Stimulated activated naive CD4-positive, alpha-beta T cell (primary cell): ENCODE results near the gene TMEM94.
"Not testable (repeated sequence)": the region's sequence is repeated elsewhere in the genome, so short reads cannot be mapped to it uniquely, and the experiment has no call there.

Source experiments
- DNase-seq, 6 experiments: peaks; one replicate each; lab custom pipeline; 2025; lab: John Stamatoyannopoulos, UW

TMEM94 gene

DNA sequence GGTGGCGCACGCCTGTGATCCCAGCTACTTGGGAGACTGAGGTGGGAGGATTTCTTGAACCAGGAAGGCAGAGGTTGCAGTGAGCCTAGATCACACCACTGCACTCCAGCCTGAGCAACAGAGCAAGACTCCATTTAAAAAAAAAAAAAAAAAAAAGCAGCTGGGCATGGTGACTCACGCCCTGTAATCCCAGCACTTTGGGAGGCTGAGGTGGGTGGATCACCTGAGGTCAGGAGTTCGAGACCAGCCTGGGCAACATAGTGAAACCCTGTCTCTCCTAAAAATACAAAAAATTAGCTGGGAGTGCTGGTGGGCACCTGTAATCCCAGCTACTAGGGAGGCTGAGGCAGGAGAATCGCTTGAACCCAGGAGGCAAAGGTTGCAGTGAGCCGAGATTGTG, 10.5 kb upstream of the TMEM94 start:
- DNase-seq, result not testable (repeated sequence)

DNA sequence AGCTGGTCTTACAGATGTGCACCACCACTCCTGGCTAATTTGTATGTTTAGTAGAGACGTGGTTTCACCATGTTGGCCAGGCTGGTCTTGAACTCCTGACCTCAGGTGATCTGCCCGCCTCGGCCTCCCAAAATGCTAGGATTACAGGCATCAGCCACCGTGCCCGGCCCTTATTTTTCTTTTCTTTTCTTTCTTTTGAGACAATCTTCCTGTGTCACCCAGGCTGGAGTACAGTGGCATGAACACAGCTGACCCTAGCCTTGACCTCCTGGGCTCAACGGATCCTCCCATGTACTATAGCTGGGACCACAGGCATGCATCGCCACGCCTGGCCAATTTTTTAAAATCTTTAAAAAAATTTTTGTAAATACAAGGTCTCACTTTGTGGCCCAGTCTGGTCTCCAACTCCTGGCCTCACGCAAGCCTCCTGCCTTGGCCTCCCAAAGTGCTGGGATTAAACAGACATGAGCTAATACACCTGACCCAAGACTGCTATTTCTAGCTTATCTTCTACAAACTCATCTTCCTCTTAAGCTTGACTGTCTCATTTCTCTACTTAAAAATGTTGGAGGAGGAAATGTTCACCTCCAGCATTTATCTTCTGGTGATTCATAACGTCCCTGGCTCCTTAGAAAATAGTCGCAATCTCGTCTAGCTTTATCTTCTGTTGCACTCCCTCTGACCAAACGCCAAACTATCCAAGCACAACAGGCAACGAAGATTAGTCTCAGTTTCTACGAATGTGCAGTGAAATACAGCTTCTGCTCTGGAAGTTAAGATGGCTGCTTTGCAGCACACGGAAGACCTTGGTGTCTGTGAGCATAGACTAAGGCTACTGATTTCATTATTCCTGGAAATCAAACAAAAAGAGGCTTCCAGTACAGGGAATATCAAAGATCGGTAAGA, 8.2 kb upstream of the TMEM94 start:
- no peak for DNase-seq

DNA sequence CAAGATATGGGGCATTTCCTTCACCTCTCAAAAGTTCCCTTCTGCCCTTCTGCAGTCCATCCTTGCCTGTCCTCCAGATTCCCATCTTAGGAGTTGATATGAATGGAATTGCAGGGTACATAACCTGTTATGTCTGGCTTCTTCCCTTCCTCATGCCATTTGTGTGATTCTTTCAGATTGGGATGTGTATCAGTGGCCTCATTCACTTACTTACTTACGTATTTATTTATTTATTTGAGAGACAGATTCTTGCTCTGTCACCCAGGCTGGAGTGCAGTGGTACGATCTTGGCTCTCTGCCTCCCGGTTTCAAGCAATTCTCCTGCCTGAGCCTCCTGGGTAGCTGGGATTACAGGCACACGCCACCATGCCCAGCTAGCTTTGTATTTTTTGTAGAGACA, 6.2 kb upstream of the TMEM94 start:
- no peak for DNase-seq

GRCh38 chr17:75454193-75454592, 2.2 kb upstream of the TMEM94 start:
- no peak for DNase-seq

GRCh38 chr17:75454672-75455071, 1.8 kb upstream of the TMEM94 start:
- DNase-seq, result not testable (repeated sequence)

GRCh38 chr17:75456039-75456416, 407 bp upstream of the TMEM94 start:
- no peak for DNase-seq

DNA sequence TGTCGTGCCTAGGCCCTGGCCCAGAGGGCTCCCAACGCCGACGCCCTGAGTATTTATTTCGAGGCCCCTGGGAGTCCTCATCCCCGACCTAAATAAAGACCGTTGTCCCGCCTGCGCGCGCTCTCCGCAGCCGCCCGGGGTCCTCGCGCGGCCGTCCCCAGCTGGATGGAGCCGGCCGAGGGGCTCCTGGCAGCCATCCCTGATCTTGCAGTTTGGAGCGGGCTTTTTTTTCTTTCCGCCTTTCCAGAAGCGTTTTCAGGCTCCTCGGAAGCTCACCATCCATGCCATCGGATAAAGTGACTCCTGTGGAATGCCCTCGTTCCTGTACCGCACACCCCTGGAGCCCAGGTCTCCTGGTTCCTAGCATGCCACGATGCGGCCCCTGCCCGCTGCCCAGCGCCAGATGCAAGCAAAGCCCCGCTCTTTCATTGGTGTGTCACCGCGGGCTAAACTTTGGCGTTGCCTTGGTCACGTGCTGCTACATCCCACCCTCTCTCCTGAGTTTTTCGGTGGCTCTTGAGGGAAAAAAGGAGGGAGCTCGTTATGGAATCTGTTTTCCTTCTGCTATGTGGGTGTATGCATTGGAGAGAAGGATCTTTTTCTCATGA, 716 bp downstream of the TMEM94 start:
- DNase-seq, result no peak

GRCh38 chr17:75459246-75459589, 2.8 kb downstream of the TMEM94 start:
- no peak for DNase-seq

GRCh38 chr17:75459590-75460267, 3.3 kb downstream of the TMEM94 start:
- no peak for DNase-seq

DNA sequence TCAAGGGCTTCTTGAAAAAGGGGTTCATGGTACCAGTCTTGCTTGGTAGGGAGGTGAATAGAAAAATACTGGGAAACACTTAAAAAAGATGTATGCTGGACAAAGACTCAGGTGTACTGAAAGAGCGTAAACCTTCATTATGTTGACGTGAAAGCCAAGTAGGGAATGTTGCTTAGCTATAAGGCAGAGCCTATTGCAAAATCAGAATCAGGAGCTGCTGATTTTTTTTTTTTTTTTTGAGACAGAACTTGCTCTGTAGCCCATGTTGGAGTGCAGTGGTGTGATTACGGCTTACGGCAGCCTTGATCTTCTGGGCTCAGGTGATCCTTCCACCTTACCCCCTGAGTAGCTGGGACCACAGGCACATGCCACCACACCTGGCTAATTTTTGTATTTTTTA, 3.9 kb downstream of the TMEM94 start:
- no peak for DNase-seq

GRCh38 chr17:75463603-75464002, 7.2 kb downstream of the TMEM94 start:
- no peak for DNase-seq

GRCh38 chr17:75465039-75465438, 8.6 kb downstream of the TMEM94 start:
- no peak for DNase-seq

GRCh38 chr17:75468291-75468754, 11.9 kb downstream of the TMEM94 start:
- DNase-seq, result no peak

- no peak for DNase-seq
These were observed 12.4 kb downstream of the TMEM94 start for GRCh38 chr17:75468779-75469373.

GRCh38 chr17:75471207-75471606, 14.8 kb downstream of the TMEM94 start:
- no peak for DNase-seq

- no peak for DNase-seq
These were observed 15.7 kb downstream of the TMEM94 start for GRCh38 chr17:75472119-75472518.

DNA sequence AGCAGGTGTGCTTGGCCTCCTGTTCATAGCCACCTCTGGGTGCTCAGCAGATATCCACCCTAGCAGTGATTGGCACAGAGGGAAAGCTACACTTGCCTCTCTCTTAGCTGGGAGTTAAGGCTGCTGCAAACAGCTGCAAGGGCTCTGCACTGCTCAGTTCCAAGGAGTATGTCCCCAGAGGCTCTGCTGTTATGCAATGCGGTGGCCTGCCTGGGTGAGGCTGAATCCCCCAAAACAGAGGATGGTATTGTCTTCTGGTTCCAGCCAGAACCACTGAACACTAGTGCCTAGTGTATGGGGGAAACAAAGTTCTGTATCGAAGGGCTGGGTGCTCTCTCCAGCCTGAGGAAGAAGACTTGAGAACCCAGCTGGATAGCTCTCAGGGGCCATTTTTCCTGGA, 16.8 kb downstream of the TMEM94 start:
- DNase-seq, result no peak

- no peak for DNase-seq
These were observed 18.3 kb downstream of the TMEM94 start for GRCh38 chr17:75474736-75475135.

DNA sequence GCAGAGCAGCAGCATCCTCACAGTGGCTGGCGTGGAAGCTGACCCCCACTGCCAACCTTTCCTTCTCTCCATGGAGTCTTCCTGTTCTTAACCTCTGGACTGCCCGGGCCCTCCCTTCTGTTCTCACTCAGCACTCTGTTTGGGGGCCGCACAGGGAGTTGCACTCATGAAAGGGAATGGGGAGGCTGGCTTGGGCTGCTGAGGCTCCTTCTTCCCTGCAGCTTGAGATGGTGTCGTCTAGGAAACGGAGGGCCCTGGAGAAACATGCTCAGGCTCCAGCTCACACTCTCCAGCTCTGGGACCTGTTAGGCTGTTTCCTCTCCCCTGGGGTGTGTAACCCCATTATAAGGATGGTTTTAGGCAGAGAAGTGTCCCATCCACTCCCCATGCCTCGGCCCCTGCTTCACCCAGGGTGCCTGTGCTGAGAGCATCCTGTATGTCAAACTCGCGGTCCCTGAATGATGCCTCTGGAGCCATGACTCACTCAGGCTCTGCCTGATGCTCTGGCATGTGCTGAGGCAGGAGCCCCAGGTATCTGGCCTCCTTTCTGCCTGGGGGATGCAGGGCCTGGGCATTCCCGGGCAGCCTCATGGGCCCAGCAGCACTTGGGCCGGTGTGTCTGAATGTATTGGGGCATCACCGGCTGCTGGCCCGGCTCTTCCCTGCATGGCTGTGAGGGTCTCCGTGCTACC, 18.9 kb downstream of the TMEM94 start:
- no peak for DNase-seq

GRCh38 chr17:75475851-75476250, 19.4 kb downstream of the TMEM94 start:
- no peak for DNase-seq

GRCh38 chr17:75476271-75476671, 19.8 kb downstream of the TMEM94 start:
- DNase-seq, result no peak
